OCI-LY3 (cell line): ENCODE measurements around the gene OR14A16.

Experiments
- H2AFZ ChIP-seq: fragments of 200-600, 300-600 bp; shearing (Covaris generic); 2 replicates; pipeline ENCODE4 v1.6.0; 2014; ENCODE audit warnings: antibody characterized with exemption, low read depth, low read length
- H3K27ac ChIP-seq: fragments of 200-600, 300-600 bp; sonication (generic); 2 replicates; pipeline ENCODE4 v1.5.1; 2014; ENCODE audit warnings: mild to moderate bottlenecking, low read length, moderate library complexity, mixed read lengths
- H3K27me3 ChIP-seq: fragments of 200-600, 300-600 bp; sonication (generic); 2 replicates; pipeline ENCODE4 v1.6.1; 2014; ENCODE audit warnings: low read depth, low read length, mixed read lengths
- H3K36me3 ChIP-seq: fragments of 200-600, 300-600 bp; sonication (generic); replicated peaks from 2 replicates; pipeline ENCODE3; 2014; ENCODE audit warnings: low read depth, low read length, mixed read lengths
- H3K4me1 ChIP-seq: fragments of 300-600, 200-600 bp; sonication (generic); 2 replicates; pipeline ENCODE4 v1.6.1; 2014; ENCODE audit warnings: low read length, mixed read lengths
- H3K4me2 ChIP-seq: fragments of 200-600, 300-600 bp; sonication (generic); 2 replicates; pipeline ENCODE4 v1.6.1; 2014; ENCODE audit warnings: low read length, mixed read lengths
- H3K4me3 ChIP-seq: fragments of 300-600, 200-600 bp; sonication (generic); 2 replicates; pipeline ENCODE4 v1.5.1; 2014; ENCODE audit warnings: antibody characterized with exemption, mild to moderate bottlenecking, low read length, moderate library complexity
- H3K79me2 ChIP-seq: fragments of 300-600, 200-600 bp; shearing (Covaris generic); 2 replicates; pipeline ENCODE4 v1.6.1; 2014; ENCODE audit warnings: mild to moderate bottlenecking, low read length, mixed read lengths
- H3K9ac ChIP-seq: fragments of 300-600, 200-600 bp; shearing (Covaris generic); 2 replicates; pipeline ENCODE4 v1.6.0; 2014; ENCODE audit warnings: mild to moderate bottlenecking, low read length, moderate library complexity
- H3K9me3 ChIP-seq: fragments of 200-600, 300-600 bp; shearing (Covaris generic); 2 replicates; pipeline ENCODE4 v1.6.1; 2014; ENCODE audit warnings: low read length, mixed read lengths; ENCODE audit not compliant: insufficient read depth
- H4K20me1 ChIP-seq: fragments of 200-600, 300-600 bp; sonication (generic); 2 replicates; pipeline ENCODE4 v1.6.1; 2016; ENCODE audit warnings: low read length, mixed read lengths; ENCODE audit not compliant: insufficient read depth
- CTCF ChIP-seq: fragments of 200-600, 300-600 bp; sonication (generic); IDR thresholded peaks from 2 replicates; pipeline ENCODE4 v1.5.1; 2014; ENCODE audit warnings: antibody characterized with exemption, low read length, low read depth
- EZH2phosphoT487 ChIP-seq: fragments of 200-600 bp; shearing (Covaris generic); IDR thresholded peaks from 2 replicates; pipeline ENCODE4 v1.6.1; 2018; ENCODE audit warnings: antibody characterized with exemption, mixed run types, low read depth

Gene OR14A16, protein sequence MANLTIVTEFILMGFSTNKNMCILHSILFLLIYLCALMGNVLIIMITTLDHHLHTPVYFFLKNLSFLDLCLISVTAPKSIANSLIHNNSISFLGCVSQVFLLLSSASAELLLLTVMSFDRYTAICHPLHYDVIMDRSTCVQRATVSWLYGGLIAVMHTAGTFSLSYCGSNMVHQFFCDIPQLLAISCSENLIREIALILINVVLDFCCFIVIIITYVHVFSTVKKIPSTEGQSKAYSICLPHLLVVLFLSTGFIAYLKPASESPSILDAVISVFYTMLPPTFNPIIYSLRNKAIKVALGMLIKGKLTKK

GRCh38 chr1:247824023-247824422 is at the start of gene OR14A16:
Gene OR14A16 (minus strand): TSS chr1:247824119. CDS start chr1:247815729, 8,390 bp downstream.
- TF ChIP-seq CTCF (no peak), EZH2phosphoT487 (no peak)
- no peak within 1 kb of the TSS for H3K4me3 ChIP-seq

DNA sequence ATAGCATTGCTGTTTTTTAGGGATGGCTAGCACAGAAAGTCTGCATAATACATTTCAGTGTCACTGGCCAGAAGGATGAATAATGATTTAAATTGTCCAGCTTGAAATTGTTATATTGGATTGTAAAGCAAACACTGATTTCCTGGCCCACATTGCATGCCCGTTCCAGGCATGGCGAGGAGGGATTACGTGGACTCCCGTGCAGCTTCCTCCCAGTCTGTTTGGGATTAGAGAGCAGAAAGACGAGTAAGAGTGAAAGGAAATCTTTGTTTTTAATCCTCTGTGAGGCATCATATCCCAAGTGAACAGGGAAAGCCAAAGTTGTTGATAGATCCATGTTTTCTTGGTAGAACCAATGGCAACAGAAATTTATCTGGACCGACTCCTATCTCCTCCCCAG is 41.5 kb upstream of the OR14A16 start:
- Histone ChIP-seq H3K4me2 (no peak overlapping the region), H3K36me3 (no peaks in the 10 kb centered on the region), H3K79me2 (no peaks in the 10 kb centered on the region), H3K4me3 (no peak overlapping the region), H3K27me3 (no peaks in the 10 kb centered on the region), H2AFZ (no peak overlapping the region), H3K9me3 (no peaks in the 10 kb centered on the region), H4K20me1 (no peaks in the 10 kb centered on the region), H3K4me1 (no peaks in the 10 kb centered on the region), H3K27ac (no peak overlapping the region), H3K9ac (no peak overlapping the region)
- no peak for TF ChIP-seq CTCF
- no peak for TF ChIP-seq EZH2phosphoT487

More at GRCh38 chr1:247824023-247824422, at the start of gene OR14A16:
- H2AFZ ChIP-seq, result no peak within 1 kb of the TSS
- H3K9me3 ChIP-seq, result no peaks in the 10 kb centered on the region
- H4K20me1 ChIP-seq, result no peaks in the 10 kb centered on the region
- no peak within 1 kb of the TSS for H3K9ac ChIP-seq
- no peak within 1 kb of the TSS for H3K4me2 ChIP-seq
- no peaks in the 10 kb centered on the region for H3K27me3 ChIP-seq
- no peaks in the 10 kb centered on the region for H3K36me3 ChIP-seq
- no peak within 1 kb of the TSS for H3K27ac ChIP-seq
- no peaks in the 10 kb centered on the region for H3K4me1 ChIP-seq
- no peaks in the 10 kb centered on the region for H3K79me2 ChIP-seq

- no peak for TF ChIP-seq CTCF
- TF ChIP-seq EZH2phosphoT487, result no peak
- Histone ChIP-seq H3K79me2 (no peaks in the 10 kb centered on the region), H3K4me3 (no peak overlapping the region), H3K27ac (no peak overlapping the region), H3K9ac (no peak overlapping the region), H3K9me3 (no peaks in the 10 kb centered on the region), H4K20me1 (no peaks in the 10 kb centered on the region), H2AFZ (no peak overlapping the region), H3K4me2 (no peak overlapping the region), H3K36me3 (no peaks in the 10 kb centered on the region), H3K27me3 (no peaks in the 10 kb centered on the region), H3K4me1 (no peaks in the 10 kb centered on the region)
These were observed 40.7 kb upstream of the OR14A16 start for GRCh38 chr1:247864644-247865043.

DNA sequence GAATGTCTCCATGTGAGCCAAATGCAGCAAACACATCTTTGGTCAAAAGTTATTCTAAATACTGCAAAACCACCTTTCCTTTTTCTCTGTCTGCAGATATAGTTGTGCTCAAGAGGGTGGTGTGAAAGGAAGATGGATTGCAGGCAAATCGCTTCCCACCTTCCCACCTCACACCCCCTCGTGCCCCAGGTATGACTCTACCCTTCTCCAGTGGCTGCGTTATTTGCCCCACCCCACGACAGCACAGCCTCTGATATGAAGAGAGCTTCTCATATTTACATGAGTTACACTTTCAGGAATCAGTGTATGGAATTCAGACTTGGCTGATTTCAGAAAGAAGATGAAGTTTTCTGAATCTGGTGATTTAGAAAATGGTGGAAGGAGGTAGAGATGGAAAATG is 38.8 kb upstream of the OR14A16 start:
- Histone ChIP-seq H3K9me3 (no peaks in the 10 kb centered on the region), H4K20me1 (no peaks in the 10 kb centered on the region), H3K4me2 (no peak overlapping the region), H3K36me3 (no peaks in the 10 kb centered on the region), H3K9ac (no peak overlapping the region), H3K79me2 (no peaks in the 10 kb centered on the region), H3K27ac (no peak overlapping the region), H2AFZ (no peak overlapping the region), H3K4me1 (no peaks in the 10 kb centered on the region), H3K27me3 (no peaks in the 10 kb centered on the region), H3K4me3 (no peak overlapping the region)
- TF ChIP-seq CTCF (no peak), EZH2phosphoT487 (no peak)
